Osteoblast (primary cell): Measurements from ENCODE around the gene ADARB1. TPM values are rescaled to one million over a fixed set of nuclear protein-coding genes. Genes with fewer than 3 reads are reported as not detected.

ENCODE experiments used
- DNase-seq: peaks from one replicate; pipeline ENCODE4 v3.0.0; 2011; ENCODE audit warnings: low spot score, mixed read lengths; ENCODE audit not compliant: insufficient read length; ENCODE audit errors: missing footprints
- H2AFZ ChIP-seq: 2 replicates; pipeline ENCODE4 v1.6.0; 2011; ENCODE audit warnings: mild to moderate bottlenecking, low read length
- H3K27ac ChIP-seq: 2 replicates; pipeline ENCODE4 v1.5.1; 2011; ENCODE audit warnings: mild to moderate bottlenecking, low read depth, low read length, moderate library complexity
- H3K27me3 ChIP-seq: 2 replicates; pipeline ENCODE4 v1.6.0; 2012; ENCODE audit warnings: mild to moderate bottlenecking, control low read depth, inconsistent platforms, low read length, moderate library complexity; ENCODE audit not compliant: insufficient read depth
- H3K36me3 ChIP-seq: 2 replicates; pipeline ENCODE4 v1.5.1; 2011; ENCODE audit warnings: mild to moderate bottlenecking, low read length, control low read depth, moderate library complexity; ENCODE audit not compliant: insufficient read depth
- H3K4me1 ChIP-seq: 2 replicates; pipeline ENCODE4 v1.5.1; 2011; ENCODE audit warnings: mild to moderate bottlenecking, low read length, control low read depth, moderate library complexity; ENCODE audit not compliant: insufficient read depth
- H3K4me2 ChIP-seq: 2 replicates; pipeline ENCODE4 v1.6.0; 2011; ENCODE audit warnings: mild to moderate bottlenecking, low read length; ENCODE audit not compliant: insufficient read depth
- H3K4me3 ChIP-seq: fragments of 200-600 bp; sonication (generic); 3 replicates; pipeline ENCODE4 v1.5.1; 2012; ENCODE audit warnings: mild to moderate bottlenecking, low read length, inconsistent platforms; ENCODE audit not compliant: insufficient read depth
- H3K79me2 ChIP-seq: 2 replicates; pipeline ENCODE4 v1.6.0; 2012; ENCODE audit warnings: mild to moderate bottlenecking, low read length, control low read depth, inconsistent platforms; ENCODE audit not compliant: insufficient read depth
- H3K9me3 ChIP-seq: 2 replicates; pipeline ENCODE4 v1.5.1; 2011; ENCODE audit warnings: low read depth, low read length, control low read depth
- H4K20me1 ChIP-seq: 2 replicates; pipeline ENCODE4 v1.6.0; 2012; ENCODE audit warnings: mild to moderate bottlenecking, low read length, control low read depth; ENCODE audit not compliant: insufficient read depth
- total RNA-seq: library from RNA; depleted of rRNA; stranded (reverse); fragments of >200 nt; gene quantifications from 2 replicates; pipeline ENCODE4 v1.2.3, GENCODE V29; 2012
- TF ChIP-seq, protein P1 (sequence below): IDR thresholded peaks from 2 replicates; pipeline ENCODE4 v1.5.1; 2011; ENCODE audit warnings: mild to moderate bottlenecking, low read depth, low read length, moderate library complexity; ENCODE audit errors: extremely low read depth

The ADARB1 gene
- total RNA-seq, 1 donor, result 19.5 TPM

DNA sequence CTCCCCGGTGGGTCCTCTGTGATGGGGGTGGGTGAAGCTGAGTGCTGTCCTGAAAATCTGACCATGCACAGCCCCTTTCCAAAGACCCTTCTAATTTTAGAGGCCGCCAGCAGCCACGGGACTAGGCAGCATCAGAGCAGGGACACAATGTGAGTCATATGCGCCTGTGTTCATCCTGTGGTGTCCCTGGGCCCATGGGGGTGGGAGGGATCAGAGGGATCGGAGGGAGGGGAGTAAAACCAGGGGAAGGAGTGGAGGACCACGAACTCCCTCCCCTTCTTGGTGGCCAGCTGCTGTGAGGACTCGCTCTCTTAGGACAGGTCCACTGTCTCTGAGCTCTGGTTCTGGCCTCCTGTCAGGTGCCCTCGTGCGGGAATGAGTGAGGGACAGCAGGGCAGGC is 61.5 kb downstream of the ADARB1 start:
- Histone ChIP-seq H3K4me1 (peaks cover 28% of the 10 kb centered on the region), H3K36me3 (no peaks in the 10 kb centered on the region), H3K27me3 (no peaks in the 10 kb centered on the region), H3K4me3 (no peak overlapping the region), H3K79me2 (peaks cover 13% of the 10 kb centered on the region), H3K9me3 (no peaks in the 10 kb centered on the region), H4K20me1 (peaks cover 21% of the 10 kb centered on the region), H3K27ac (no peak overlapping the region), H2AFZ (no peak overlapping the region), H3K4me2 (no peak overlapping the region)
- TF ChIP-seq, protein P1, sequence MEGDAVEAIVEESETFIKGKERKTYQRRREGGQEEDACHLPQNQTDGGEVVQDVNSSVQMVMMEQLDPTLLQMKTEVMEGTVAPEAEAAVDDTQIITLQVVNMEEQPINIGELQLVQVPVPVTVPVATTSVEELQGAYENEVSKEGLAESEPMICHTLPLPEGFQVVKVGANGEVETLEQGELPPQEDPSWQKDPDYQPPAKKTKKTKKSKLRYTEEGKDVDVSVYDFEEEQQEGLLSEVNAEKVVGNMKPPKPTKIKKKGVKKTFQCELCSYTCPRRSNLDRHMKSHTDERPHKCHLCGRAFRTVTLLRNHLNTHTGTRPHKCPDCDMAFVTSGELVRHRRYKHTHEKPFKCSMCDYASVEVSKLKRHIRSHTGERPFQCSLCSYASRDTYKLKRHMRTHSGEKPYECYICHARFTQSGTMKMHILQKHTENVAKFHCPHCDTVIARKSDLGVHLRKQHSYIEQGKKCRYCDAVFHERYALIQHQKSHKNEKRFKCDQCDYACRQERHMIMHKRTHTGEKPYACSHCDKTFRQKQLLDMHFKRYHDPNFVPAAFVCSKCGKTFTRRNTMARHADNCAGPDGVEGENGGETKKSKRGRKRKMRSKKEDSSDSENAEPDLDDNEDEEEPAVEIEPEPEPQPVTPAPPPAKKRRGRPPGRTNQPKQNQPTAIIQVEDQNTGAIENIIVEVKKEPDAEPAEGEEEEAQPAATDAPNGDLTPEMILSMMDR, result no peak
- no peak for DNase-seq

DNA sequence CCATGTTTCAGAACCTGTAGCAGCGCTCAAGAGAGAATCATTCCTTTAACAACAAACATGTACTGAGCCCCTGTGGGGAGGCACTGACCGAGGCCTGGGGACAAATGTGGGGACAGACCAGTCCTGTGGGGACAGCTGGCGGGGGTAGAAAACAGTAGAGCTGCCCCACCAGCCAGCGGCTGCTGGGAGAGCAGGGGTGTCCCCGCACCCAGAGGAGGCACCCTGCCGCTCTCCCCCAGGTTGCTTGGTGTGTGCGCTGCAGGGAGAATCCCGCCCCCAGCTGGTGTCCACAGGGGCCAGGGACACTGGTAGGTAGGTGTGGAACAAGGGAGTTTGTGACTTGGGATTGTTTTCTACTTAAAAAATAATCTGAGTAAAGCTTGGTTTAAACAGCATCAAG is 62.1 kb downstream of the ADARB1 start:
- H3K79me2 ChIP-seq, result peaks cover 10% of the 10 kb centered on the region
- peaks cover 24% of the 10 kb centered on the region for H3K4me1 ChIP-seq
- no peaks in the 10 kb centered on the region for H3K9me3 ChIP-seq
- H4K20me1 ChIP-seq, result peaks cover 21% of the 10 kb centered on the region
- H3K27ac ChIP-seq, result peak overlapping the region; percentile 27
- H2AFZ ChIP-seq, result no peak overlapping the region
- no peak overlapping the region for H3K4me2 ChIP-seq
- no peak for DNase-seq
- H3K4me3 ChIP-seq, result no peak overlapping the region
- TF ChIP-seq, protein P1, result no peak
- no peaks in the 10 kb centered on the region for H3K27me3 ChIP-seq
- H3K36me3 ChIP-seq, result no peaks in the 10 kb centered on the region

DNA sequence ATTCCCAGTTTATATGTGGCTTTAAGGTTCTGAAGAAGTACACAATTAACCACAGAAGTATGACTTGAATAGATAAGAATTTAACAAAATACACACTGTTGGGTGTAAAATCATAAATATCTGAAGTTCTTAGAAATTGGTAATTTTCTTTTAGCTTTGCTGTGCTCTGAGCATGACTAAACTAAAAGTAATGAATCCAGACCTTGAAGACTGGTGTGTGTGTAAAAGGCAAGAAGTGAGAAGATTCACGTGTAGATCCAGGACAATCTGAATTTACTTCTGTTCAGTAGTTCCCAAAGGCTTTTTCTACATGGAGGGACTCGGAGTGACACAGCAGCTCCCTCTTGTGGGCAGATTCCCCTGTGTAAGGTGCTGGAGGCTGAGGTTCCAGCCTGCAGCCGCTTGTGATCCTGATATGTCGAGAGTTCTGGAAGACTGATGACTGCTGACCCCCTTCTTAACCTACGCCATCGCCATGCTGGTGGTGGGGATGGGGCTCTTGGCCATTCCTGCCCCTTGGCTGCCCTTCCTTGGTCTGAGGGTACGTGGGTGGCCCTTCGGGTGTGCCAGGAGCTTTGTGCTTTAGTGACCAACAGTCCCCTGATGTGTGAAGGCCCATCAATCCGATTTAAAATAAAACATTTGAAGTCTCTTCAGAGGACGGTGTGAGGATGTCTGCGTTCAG is 62.7 kb downstream of the ADARB1 start:
- Histone ChIP-seq H3K27me3 (no peaks in the 10 kb centered on the region), H2AFZ (no peak overlapping the region), H3K9me3 (no peaks in the 10 kb centered on the region), H3K4me1 (peaks cover 25% of the 10 kb centered on the region), H4K20me1 (peaks cover 25% of the 10 kb centered on the region), H3K27ac (peak overlapping the region; percentile 27), H3K36me3 (no peaks in the 10 kb centered on the region), H3K4me3 (no peak overlapping the region), H3K4me2 (no peak overlapping the region), H3K79me2 (peaks cover 11% of the 10 kb centered on the region)
- DNase-seq, result peak; percentile 96
- TF ChIP-seq, protein P1, result peak; percentile 98

DNA sequence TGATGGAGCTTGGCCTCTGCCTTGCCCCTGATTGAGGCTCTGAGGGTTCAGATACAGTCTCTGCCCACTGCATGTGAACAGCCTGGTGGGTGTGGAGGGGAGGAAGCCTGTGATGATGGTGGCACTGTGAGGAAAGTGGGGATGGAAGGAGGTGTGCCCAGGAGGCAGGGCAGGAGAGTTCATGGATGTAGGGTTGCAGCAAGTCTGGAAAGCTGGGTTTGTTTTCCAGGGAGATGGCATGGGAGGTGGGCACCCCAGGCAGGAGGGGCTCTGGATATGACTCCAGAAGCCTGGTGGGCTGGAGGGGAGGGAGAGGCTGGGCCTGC is 63.2 kb downstream of the ADARB1 start:
- H3K27me3 ChIP-seq, result no peaks in the 10 kb centered on the region
- H2AFZ ChIP-seq, result no peak overlapping the region
- no peak for DNase-seq
- peaks cover 29% of the 10 kb centered on the region for H4K20me1 ChIP-seq
- H3K36me3 ChIP-seq, result no peaks in the 10 kb centered on the region
- H3K79me2 ChIP-seq, result peaks cover 11% of the 10 kb centered on the region
- no peak overlapping the region for H3K4me2 ChIP-seq
- no peak overlapping the region for H3K27ac ChIP-seq
- TF ChIP-seq, protein P1, result no peak
- H3K4me3 ChIP-seq, result no peak overlapping the region
- no peaks in the 10 kb centered on the region for H3K9me3 ChIP-seq
- H3K4me1 ChIP-seq, result peaks cover 28% of the 10 kb centered on the region
